HUDEP-2 (cell line): ENCODE measurements around the gene AHR.

Source experiments
- DNase-seq, 76 experiments: peaks; one replicate each; lab custom pipeline; 2025; ENCODE audit not compliant: unreplicated experiment in 76 of 76; lab: John Stamatoyannopoulos, UW

AHR gene

DNA sequence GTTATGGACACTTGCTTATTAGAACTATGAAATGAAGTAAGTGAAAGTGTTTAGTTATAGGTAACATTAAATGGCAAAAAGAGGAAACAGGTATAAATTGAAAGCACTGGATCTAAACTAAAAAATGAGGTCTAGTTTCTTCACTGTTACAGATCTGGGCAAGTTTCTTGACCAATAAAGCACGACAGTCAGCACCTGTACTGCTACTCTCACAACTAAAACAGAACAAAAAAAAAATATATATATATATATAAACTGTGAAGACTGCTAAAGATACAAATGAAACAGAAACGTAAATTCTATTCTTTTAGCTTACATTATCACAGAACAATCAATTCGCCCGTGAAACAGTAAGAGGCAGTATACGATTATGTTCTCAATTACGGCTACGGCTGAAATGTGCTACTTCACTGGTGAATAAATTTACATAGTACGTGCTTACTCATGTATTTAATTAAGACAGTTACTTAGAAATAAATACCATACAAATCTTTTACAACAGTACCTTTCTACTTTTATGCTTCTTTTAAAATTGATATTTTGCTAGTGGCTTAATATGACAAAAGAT, 4.2 kb downstream of the AHR start:
- peak in 4 of 76 experiments; percentile 4 to 19 (median 12) for DNase-seq

DNA sequence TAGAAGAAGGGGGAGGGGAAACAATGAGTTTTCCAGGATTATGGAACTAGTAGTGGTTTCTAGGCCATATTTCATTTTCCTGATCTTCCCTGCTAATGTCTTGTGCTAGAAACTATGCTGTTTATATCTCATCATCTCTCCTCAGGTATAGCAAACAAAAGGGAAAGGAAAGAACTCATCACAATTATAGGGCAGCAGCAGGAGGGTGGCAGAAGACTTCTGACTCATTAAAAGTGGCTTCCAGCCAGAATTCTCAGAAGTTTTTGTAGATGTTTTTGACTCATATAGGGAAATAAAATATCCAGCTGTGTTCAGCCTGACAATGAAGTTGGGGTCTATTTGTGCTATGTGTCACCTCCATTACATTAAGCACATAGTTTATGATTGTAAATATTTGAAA, 6.5 kb downstream of the AHR start:
- DNase-seq: peak in 31 of 76 experiments; percentile 12 to 71 (median 46)

DNA sequence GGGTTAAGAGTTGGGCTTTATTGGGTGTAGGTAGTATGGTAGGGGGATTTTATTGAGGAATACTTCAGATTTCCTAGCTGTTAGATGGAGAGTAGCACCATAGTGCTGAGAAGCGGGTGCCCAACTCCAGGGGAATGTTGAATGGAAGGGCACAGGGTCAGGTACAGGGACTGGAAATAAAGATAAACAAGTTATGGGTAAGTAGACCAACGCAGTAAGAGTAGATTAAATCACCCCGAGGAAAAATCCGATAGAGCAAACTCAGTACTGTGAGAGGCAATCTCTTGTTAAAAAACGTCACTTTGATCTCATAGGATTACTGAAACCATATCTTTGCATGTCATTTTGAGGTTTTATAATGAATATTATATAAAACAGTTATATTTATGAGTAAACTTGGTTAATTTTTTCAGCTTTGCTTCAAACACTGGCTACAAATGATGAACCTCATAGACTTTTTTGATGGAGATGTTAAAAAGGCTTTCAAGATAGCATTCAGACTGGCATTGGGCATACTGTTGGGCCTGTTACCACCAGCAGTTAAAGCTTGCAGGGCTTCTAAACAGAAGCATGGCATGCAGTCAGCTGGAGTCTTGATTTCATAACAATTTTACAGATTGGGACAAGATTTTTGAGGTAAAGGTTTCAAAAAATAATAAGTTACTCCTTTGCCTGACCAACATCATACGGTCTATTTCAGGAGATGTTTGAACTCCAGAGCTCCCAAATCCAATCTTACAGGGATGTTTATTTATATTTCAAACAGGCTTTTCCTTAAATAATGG, 7.1 kb downstream of the AHR start:
- DNase-seq: no peak

DNA sequence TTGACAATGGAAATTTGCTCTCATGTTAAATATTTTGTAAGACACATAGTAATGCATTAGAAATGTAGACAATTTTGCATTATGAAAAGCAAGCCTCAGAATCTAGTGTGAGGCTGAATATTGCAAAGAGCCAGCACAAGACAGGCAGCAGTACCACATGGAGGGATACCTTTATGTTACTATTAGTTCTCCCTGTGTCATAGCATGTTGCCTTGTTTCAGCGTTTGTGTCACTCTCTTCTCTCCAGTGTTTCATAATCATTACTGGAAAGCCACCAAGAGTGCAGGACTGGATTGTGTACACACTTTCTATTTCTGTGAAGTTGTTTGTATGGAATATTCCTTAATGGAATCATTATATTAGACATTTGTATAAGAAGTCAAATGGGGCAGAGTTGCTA, 8.5 kb downstream of the AHR start:
- DNase-seq: no peak

DNA sequence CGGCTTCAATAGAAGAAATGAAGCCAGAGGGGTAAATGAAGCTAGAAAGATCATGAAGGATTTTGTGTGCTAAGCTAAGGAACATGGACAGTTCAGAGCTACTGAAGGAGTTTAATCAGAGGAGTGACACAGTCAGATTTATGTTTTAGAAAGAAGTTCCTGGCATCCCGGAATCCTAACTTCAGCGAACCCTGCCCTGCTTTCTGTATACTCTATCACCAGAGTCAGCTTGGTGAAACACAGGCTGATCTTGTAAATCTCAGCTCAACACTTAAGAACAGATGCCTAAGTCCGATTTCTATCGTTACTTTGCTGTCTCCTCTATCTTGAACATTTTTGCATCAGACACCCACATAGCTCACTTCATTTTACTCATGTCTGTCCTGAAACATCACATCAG, 9.1 kb downstream of the AHR start:
- no peak for DNase-seq

DNA sequence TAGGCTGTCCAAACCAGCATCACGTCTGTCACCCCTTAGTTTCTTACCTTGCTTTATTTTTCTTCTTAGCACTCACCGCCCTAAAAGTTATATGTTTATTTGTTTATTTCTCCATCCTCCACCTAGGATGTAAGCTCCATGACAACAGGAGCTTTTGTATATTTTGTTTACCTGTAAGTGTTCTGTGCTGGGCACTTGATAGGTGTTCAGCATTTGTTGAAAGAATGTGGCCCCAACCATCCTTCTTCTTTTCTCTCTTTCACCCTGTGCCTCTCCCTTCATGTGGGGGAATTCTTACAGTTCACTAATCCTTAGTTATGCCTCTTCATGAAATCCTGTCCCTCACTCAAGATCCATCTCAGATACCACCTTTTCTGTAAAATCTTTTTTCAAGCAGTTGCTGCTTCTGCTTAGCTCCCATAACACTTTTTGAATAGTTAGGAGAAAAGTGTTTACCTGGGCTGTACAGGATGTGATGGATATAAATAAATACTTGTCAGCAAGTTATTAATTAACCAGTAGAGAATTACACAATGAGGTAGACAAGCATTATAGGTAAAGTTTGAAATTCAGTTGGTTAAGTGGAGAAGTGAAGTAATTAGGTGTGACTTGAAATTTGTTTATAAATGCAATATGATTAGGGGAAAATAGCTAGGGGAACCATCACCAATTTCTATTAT, 9.7 kb downstream of the AHR start:
- DNase-seq: no peak

DNA sequence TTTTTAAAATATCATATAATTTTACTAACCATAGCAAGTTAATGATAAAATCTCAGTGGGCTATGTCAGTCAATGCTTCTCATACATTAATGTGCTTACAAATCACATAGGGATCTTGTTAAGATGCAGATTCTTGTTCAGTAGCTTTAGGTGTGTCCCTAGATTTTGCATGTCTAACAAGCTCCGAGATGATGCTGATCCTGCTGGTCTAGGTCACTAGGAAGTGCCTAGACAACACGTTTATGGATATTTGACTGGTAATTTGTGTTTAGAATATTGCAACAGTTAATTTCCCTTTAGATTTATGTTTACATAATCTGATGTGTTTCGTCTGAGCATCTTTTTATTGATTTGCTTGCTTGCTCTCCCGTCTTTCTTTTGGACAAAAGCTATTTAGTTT, 12.7 kb downstream of the AHR start:
- no peak for DNase-seq

DNA sequence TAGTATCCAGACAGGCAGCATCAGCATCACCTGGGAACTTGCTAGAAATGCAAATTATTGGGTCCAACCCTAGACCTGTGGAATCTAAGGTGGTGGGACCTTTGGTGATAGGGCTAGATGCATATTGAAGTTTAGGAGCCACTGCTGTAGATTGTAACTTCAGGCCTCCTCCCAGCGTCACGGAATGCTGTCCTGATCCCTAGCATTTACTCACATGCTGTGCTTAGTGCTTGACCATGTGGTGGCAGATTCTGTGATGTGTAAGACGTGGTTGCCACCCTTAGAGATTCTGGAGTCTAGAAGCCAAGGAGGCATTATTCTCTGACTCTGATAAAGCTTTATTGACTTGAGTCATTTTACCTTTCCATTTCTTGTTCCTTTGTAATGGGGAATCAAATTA, 13.5 kb downstream of the AHR start:
- no peak for DNase-seq

DNA sequence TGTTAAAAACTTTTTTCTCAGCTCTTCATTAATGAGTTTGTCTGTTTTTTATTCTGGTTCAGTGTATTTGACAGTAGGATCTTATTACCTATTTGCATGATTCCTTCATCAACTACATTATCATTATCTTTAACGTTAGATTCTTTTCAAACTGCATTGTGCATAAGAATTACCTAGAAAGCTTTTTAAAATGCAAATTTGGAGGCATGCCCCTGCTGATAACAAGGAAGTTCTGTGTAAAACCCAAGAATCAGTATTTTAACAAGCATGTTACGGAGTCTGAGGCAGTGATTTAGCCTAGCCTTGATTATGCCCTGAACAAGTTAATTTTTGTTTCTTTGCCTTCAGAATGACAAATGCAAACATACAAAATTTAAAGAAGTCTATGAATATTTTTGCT, 14.2 kb downstream of the AHR start:
- no peak for DNase-seq

DNA sequence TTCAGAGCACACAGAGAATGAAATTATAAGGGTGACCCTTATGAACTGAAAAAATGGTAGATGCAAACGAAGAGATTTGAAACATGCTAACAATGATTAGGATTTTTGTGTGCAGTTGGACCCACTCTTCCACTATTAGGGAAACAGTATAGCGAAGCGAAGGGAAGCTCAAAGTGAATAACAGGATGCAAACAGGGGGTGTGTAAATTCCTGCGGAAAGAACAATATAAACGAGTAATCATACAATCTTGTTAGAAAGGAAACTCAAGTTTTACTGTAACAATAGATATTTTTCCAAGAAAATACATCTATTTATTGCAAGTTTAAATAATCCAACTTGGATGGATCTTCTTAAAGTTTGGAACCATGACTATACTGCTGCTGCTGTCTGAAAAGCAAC, 14.7 kb downstream of the AHR start:
- no peak for DNase-seq

DNA sequence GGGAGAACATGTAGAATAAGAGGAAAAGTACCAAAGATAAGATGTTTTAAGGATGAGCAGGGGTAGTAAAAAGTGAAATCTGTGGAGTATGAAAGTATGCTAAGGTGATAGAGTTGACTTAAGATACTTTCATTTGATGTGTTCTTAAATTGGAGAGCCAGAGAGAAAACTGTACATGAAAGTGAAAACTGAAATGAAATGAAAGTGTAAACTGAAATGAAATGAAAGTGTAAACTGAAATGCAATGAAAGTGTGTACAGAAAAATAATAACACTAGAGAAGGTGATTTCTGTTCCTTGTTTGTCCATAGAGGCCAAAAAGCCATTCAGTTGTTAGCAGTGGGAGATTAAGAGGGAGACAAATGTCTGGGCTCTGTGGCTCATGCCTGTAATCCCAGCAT, 17.5 kb downstream of the AHR start:
- no peak for DNase-seq

DNA sequence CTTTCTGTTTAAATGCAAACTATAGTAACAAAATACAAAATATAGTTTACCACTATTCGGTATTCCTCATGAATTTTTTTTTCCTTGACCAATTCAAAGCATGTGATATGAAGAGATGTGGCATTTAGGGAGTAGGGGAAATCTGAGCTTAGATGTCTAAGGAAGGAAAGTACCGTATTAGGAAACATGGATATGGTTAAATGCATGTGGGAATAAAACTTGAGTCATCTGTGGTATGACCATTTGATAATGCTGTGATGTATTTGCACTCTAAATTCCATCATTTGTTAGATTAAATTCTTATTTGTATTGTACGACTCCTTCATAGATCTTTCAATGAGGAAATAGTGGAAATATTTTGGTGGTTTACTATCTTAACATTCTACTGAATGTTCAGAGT, 19.7 kb downstream of the AHR start:
- no peak for DNase-seq

DNA sequence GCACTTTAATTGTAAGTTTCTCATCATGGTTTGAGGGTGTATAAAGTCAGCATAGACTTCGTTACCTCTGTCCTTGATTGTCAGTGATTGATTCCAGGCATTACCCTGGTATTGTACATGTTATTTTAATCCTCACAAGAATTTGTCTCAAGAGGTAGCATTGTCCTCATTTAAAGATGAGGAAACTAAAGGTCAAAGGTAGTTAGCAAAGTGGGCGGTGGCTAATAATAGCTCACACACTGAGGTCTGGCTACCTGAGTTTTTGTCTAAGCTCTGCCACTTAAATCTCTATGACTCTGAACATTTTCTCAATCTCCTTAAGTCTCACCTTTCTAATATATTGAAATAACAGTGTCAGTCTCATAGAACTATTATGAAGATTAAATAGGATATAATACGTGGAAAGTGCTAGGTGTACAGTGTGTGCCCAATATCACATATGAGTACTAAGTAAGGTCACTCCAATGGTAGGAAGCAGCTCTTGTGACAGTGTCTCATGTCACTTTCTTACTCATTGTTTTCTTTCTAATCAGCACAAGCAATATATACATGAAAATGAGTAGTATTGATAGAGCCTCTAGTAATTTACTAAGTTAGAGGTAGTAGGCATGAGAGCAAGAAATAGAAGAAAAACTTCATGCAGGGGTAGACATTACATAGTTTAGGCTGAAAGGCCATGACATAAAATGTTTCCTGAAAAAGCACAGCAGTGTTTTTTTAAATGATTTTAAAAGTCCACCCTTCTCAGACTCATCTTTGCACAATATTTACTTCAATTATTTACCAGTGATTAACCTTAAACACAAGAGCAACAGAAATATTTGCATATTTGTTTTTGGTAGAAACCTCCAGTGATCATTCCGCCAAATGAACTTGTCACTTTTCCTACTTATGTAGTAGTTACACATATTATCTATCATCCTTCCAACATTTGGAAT, 21.0 kb downstream of the AHR start:
- no peak for DNase-seq

DNA sequence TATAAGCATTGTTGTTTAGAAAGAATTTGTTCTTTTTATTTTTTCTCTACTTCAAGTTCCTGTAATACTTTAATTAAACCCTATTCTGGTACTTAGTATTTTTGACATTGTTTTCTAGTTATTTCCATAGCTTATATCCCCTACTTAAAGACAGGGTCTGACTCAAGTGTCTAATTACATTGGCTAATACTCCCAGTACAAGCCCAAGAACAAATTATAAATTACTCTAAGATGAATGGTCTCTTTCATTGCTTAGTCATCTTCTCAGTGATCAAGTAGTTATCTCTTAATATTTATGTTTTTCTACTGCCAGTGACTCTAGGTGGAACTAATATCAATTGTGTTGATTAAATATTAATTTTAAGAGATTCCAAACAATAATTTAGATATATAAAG, 21.6 kb downstream of the AHR start:
- DNase-seq: no peak

DNA sequence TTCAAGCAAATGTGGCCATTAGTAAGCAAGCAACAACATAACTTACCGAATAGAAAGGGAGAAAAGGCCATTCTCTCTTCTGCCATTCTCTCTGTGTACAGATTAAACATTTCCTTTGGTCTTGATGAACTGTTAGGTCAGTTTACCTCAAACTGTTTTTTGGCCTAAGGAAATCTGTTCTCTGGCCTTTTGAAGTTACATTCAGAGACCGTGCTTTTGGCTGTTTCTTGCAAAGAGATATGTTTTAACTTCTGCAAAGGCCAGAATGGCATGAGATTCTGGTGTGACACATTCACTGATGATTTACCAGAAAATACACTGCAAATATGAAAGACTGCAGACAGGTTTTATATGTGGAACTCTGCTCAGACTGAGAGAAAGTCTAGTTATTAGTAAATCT, 22.2 kb downstream of the AHR start:
- no peak for DNase-seq

DNA sequence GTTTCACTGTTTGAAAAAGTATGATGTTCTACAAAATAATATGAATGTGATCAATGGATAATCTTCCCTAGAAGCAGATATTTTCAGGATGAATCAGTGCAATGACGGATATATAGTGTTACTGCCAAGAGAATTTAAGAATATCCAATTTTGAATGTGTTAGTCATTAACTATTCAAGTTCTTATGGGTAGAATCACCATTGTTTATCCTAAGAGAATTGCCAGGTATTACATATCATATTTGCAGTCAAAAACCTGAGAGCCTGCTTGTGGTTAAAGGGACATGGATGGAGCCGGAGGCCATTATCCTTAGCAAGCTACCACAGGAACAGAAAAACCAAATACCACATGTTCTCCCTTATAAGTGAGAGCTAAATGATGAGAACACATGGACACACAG, 26.9 kb downstream of the AHR start:
- DNase-seq: no peak

DNA sequence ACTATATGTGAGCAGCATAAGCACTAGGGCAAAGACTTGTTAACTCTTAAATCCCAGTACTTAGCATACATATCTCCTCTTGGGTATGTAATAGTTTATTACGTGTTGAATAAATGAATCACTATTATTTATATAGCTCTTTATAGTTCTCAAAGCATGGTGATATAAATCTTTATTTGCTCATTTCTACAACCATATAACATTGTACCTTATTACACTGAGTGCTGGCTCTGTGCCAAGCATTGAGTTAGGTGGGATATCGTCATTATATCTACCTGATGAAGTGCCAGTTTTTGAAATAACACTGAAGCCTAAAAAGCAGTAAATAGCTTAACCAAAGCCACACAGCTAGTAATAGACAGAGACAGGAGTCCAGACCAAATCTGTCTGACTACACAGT, 27.9 kb downstream of the AHR start:
- DNase-seq: no peak

DNA sequence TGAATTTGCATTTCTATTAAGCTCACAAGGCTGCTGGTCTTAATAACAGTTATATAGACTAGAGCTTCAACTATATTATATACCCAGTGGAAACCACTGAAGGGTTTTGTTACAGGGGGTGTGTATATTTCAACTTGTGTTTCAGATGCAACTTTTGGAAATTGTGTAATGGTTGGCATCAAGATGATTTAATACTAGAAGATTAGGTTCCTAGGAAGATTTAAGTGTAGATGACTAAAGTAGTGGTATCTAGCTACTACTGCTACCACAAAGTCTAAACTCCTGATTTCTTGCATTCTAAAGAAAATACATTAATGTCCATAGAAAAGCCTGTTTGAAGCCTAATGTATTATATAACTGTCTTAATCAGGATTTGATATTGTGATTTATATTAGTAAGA, 30.2 kb downstream of the AHR start:
- DNase-seq: no peak

DNA sequence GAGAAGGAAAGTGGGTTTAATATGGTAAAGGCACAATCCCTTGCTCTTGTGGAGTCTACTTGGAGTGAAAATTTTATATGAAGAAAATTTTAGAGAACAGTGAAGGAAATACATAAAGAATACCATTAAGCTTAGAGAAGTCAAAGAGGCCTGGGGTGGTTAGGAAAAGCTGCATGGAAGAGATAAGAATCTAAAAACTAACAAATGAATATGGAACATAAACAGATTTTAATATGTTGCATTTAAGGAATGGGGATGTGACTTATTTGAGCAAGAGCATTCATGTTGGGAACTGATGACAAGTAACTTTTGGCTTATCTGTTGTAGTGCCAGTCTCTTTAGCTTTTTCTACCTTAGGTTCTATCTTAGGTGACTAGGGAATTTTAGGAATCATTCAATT, 31.0 kb downstream of the AHR start:
- no peak for DNase-seq

DNA sequence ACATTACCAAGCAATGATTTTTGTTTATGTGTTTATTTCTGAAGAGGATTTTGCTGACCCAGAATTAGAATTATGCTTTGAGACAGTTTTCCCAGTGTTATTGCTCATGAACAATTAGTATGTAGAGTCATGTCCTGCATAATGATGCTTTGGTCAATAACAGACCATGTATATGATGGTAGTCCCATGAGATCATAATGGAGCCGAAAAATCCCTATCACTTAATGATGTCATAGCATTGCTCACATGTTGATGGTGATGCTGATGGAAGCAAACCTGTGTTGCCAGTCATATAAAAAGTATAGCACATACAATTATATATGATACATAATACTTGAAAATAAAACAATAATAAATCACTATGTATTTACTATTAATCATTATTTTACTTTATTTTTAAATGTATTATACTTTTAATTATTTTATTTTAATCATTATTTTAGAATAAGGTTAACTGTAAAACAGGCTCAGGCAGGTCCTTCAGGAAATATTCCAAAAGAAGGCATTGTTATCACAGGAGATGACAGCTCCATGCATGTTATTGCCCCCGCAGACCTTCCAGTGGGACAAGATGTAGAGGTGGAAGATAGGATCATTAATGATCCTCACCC, 33.5 kb downstream of the AHR start:
- no peak for DNase-seq

DNA sequence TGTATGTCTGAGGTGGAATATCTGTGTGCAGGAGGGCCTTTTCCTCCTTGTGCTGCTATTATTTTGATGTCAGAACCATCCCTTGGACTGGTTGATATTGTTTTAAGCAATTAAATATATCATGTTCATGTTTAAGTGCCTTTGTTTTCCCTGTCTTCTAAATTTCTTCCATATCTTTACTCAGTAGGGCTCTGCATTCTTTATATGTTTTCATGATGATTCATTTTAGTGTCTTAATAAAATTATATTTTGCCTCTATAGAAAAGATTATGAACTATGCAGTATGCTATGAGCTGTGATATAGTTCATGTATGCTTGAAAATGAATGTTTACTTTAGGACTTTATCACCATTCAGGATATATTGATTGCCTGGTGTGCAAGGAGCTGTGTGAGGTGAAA, 34.8 kb downstream of the AHR start:
- no peak for DNase-seq
